Left lung (tissue), 10 donors: ENCODE data around the gene MORC4. TPM values are rescaled to one million over a fixed set of nuclear protein-coding genes. Genes with fewer than 3 reads are reported as not detected.
A peak's percentile ranks its signal among the peaks of the same experiment; 100 is the strongest.

ENCODE experiments used
- ATAC-seq: fragments of 200-7000 bp; cut with Tn5 transposase; one replicate; pipeline ENCODE4 v1.9.1; 2020; ENCODE audit warnings: moderate library complexity
- DNase-seq, 4 donors: peaks; one replicate each; pipeline ENCODE4 v3.0.0-alpha.2; 2013 to 2020
- H3K27ac ChIP-seq, 2 donors: fragments of 200-600 bp; sonication (generic) in 1 of 2; one replicate each; pipeline versions ENCODE4 v1.5.0 to v1.8.0; 2020 to 2021
- H3K27me3 ChIP-seq, 2 donors: fragments of 200-600 bp; sonication (generic) in 1 of 2; one replicate each; pipeline versions ENCODE4 v1.5.0 to v1.8.0; 2020 to 2021
- H3K36me3 ChIP-seq, 2 donors: fragments of 200-600 bp; sonication (generic) in 1 of 2; one replicate each; pipeline versions ENCODE4 v1.5.0 to v1.8.0; 2020 to 2021
- H3K4me1 ChIP-seq, 2 donors: fragments of 200-600 bp; one replicate each; pipeline ENCODE4 v1.8.0; 2021
- H3K4me3 ChIP-seq, 2 donors: fragments of 200-600 bp; sonication (generic) in 1 of 2; one replicate each; pipeline versions ENCODE4 v1.5.0 to v1.8.0; 2020 to 2021; ENCODE audit warnings: mild to moderate bottlenecking in 1 of 2
- H3K9me3 ChIP-seq, 2 donors: fragments of 200-600 bp; sonication (generic) in 1 of 2; one replicate each; pipeline versions ENCODE4 v1.5.0 to v1.8.0; 2020 to 2021
- CTCF ChIP-seq, 2 donors: fragments of 200-600 bp; sonication (generic) in 1 of 2; IDR thresholded peaks; one replicate each; pipeline versions ENCODE4 v1.5.0 to v1.8.0; 2021; ENCODE audit warnings: antibody characterized with exemption in 2 of 2
- intact Hi-C, 2 donors: fragments of 100-400 bp; cut with DNase I; formaldehyde crosslinking; loops; one replicate each; pipeline versions ENCODE4 v1.11.2 to v1.14.2; 2022
- polyA plus RNA-seq, 6 donors: library from polyadenylated mRNA; unstranded; fragments of 120-200 nt; gene quantifications; one replicate each; pipeline ENCODE4 v1.2.1, GENCODE V29; 2013; ENCODE audit not compliant: insufficient read length in 6 of 6
- total RNA-seq, 2 donors: library from RNA; stranded (reverse); fragmentation: NEBNext Ultra II Directional; extraction: Animal tissue kit (Norgen Biotek cat#: 25700); gene quantifications; one replicate each; pipeline ENCODE4 v1.2.1, GENCODE V29; 2021
- donor health status: DM: no; HTN: yes; CAD: no.
- donor health status: DM: no; HTN: no; CAD: no.

MORC4 gene
- total and polyA plus RNA-seq, 8 donors: 12.8 to 45.5 (median 36.6) TPM

DNA sequence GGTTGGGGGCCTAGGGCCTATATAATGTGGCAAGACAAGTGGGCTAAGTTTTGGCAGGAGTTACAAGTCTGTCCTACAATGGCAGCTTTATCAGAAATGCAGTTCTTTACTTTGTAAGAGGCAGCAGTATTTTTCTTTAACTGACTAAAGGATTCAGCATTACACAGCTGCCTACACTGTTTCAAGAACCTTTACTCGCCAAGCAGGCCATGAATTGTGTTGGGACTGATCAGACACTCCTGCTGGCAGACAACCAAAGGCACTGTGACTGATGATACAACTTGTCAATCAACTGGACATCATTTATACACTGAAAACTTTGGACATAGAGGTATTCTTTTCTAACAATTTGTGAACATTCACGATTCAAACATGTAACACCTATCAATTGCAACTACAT is 4.3 kb downstream of the MORC4 start:
- no peak for ATAC-seq
- intact Hi-C loops: no loop called here
- DNase-seq: no peak
- no peaks in the 10 kb centered on the region for H3K4me1 ChIP-seq
- H3K4me3 ChIP-seq: no peak overlapping the region
- no peaks in the 10 kb centered on the region for H3K9me3 ChIP-seq
- H3K36me3 ChIP-seq: no peaks in the 10 kb centered on the region
- no peak overlapping the region for H3K27ac ChIP-seq
- H3K27me3 ChIP-seq: peaks cover 0 to 19% of the 10 kb centered on the region in 2 donors
- TF ChIP-seq CTCF (IDR thresholded peaks at IDR 0.05): no peak

GRCh38 chrX:106987488-106987887 is 12.5 kb downstream of the MORC4 start:
- Histone ChIP-seq H3K36me3 (no peaks in the 10 kb centered on the region), H3K27ac (no peak overlapping the region), H3K9me3 (no peaks in the 10 kb centered on the region), H3K27me3 (peaks cover 0 to 6% of the 10 kb centered on the region in 2 donors), H3K4me1 (no peaks in the 10 kb centered on the region), H3K4me3 (no peak overlapping the region)
- no peak for DNase-seq
- TF ChIP-seq CTCF (IDR thresholded peaks at IDR 0.05): no peak
- intact Hi-C loops: no loop called here
- ATAC-seq: no peak

DNA sequence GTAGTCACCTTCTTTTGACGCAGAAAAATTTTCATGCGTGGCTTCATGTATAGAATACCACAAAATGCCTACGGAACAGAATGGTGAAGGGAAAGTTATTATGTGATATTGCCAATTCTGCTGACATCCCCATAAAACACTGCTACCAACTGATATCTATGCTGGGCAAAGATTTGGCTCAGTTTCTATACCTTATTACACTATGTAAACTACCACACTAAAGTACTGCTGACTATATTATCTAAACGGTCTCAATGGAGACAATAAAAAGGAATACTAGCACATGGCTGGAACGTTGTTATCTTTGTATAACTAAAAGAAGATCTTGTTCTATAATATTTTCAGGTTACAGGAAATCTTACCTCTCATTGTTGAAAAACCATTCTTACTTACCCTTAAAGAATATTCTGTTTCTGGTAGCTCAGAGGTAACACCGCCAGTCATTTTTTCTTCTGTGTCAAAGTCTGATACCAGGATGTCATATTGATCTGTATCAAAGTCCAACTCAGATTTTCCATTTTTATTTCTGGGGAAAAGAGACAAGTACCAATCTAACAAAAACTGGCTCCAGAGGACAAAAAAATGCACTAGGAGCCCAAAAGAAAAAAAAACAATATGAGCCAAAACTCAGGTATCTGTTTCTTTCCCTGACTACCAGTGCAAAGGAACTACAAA is 18.9 kb downstream of the MORC4 start:
- Histone ChIP-seq H3K27me3 (peaks cover 0 to 11% of the 10 kb centered on the region in 2 donors), H3K27ac (no peak overlapping the region), H3K36me3 (no peaks in the 10 kb centered on the region), H3K4me3 (no peak overlapping the region), H3K4me1 (no peaks in the 10 kb centered on the region), H3K9me3 (no peaks in the 10 kb centered on the region)
- intact Hi-C loops: no loop called here
- DNase-seq (no peak), ATAC-seq (no peak)
- TF ChIP-seq CTCF (IDR thresholded peaks at IDR 0.05): no peak

- DNase-seq (no peak), ATAC-seq (peak; percentile 85)
- peaks cover 0 to 5% of the 10 kb centered on the region in 2 donors for H3K27me3 ChIP-seq
- TF ChIP-seq CTCF (IDR thresholded peaks at IDR 0.05): no peak
- H3K4me1 ChIP-seq: no peaks in the 10 kb centered on the region
- H3K4me3 ChIP-seq: no peak overlapping the region
- H3K9me3 ChIP-seq: no peaks in the 10 kb centered on the region
- H3K27ac ChIP-seq: no peak overlapping the region
- no peaks in the 10 kb centered on the region for H3K36me3 ChIP-seq
- intact Hi-C loops: no loop called here
Measured at GRCh38 chrX:106976416-106976815, 23.6 kb downstream of the MORC4 start.

- no peak for TF ChIP-seq CTCF (IDR thresholded peaks at IDR 0.05)
- no peak for ATAC-seq
Measured at GRCh38 chrX:106973433-106974149, 26.4 kb downstream of the MORC4 start.

More at GRCh38 chrX:106973433-106974149, 26.4 kb downstream of the MORC4 start:
- no peaks in the 10 kb centered on the region for H3K9me3 ChIP-seq
- H3K4me1 ChIP-seq: no peaks in the 10 kb centered on the region
- no peaks in the 10 kb centered on the region for H3K36me3 ChIP-seq
- H3K4me3 ChIP-seq: no peak overlapping the region
- intact Hi-C loops: no loop called here
- H3K27me3 ChIP-seq: peaks cover 0 to 5% of the 10 kb centered on the region in 2 donors
- no peak for DNase-seq
- no peak overlapping the region for H3K27ac ChIP-seq
